Measurements from ENCODE around the gene NEURL3. TPM values are rescaled to one million over a fixed set of nuclear protein-coding genes. Genes with fewer than 3 reads are reported as not detected.
A peak's percentile ranks its signal among the peaks of the same experiment; 100 is the strongest.

The NEURL3 gene
- total and polyA plus RNA-seq, 7 experiments from 2014 or later, result 0.27 to 1.3 (median 0.43) TPM; not detected in 4

- Mint-ChIP-seq H3K27ac (no peak overlapping the region), H3K4me1 (peaks cover 0 to under 1% (median 0%) of the 10 kb centered on the region in 7 donors), H3K36me3 (no peaks in the 10 kb centered on the region), H3K27me3 (peaks cover 0 to 42% (median 8%) of the 10 kb centered on the region in 5 donors), H3K4me3 (no peak overlapping the region), H3K9me3 (no peaks in the 10 kb centered on the region)
- H3K27me3 ChIP-seq (ENCODE audit: control insufficient read depth in 2 of 2, insufficient read depth in 2 of 2, low read length in 2 of 2), result no peaks in the 10 kb centered on the region
- no peaks in the 10 kb centered on the region for H3K9me3 ChIP-seq (ENCODE audit: control insufficient read depth in 2 of 3, low read length in 3 of 3)
- no peak overlapping the region for H3K27ac ChIP-seq (ENCODE audit: low read depth, low read length)
- ChIA-PET CTCF (interaction anchor here (0.7 to 1.5 kb wide), 4 partner anchors 15 to 418 kb away, joined by 3 to 5 read pairs (median 3); no protein-coding TSS in a partner anchor), POLR2A (interaction anchor here (1.3 kb wide), 1 partner anchor 77 kb away, joined by 3 read pairs; no protein-coding TSS in a partner anchor)
- ATAC-seq (no peak), DNase-seq (no peak)
- intact Hi-C loops (cut with micrococcal nuclease), result no loop called here
- H3K4me3 ChIP-seq (ENCODE audit: low read length), result no peak overlapping the region
- H3K36me3 ChIP-seq (ENCODE audit: control insufficient read depth in 2 of 3, insufficient read depth in 3 of 3, low read length in 3 of 3), result no peaks in the 10 kb centered on the region
- no peaks in the 10 kb centered on the region for H3K4me1 ChIP-seq (ENCODE audit: control insufficient read depth in 2 of 2, insufficient read depth in 2 of 2, low read length in 2 of 2)
Measured at GRCh38 chr2:96477458-96477857, 27.7 kb downstream of the NEURL3 start.

GRCh38 chr2:96471772-96472171 is 33.4 kb downstream of the NEURL3 start:
- H3K27me3 ChIP-seq (ENCODE audit: control insufficient read depth in 2 of 2, insufficient read depth in 2 of 2, low read length in 2 of 2), result no peaks in the 10 kb centered on the region
- ChIA-PET POLR2A (no interaction called here), CTCF (interaction anchor here (0.7 kb wide), 1 partner anchor 13 kb away, joined by 4 read pairs; no protein-coding TSS in a partner anchor)
- Mint-ChIP-seq H3K4me1 (peaks cover 3 to 10% (median 5%) of the 10 kb centered on the region in 7 donors), H3K27ac (no peak overlapping the region), H3K27me3 (peaks cover 5 to 22% (median 6%) of the 10 kb centered on the region in 5 donors), H3K36me3 (no peaks in the 10 kb centered on the region), H3K9me3 (no peaks in the 10 kb centered on the region), H3K4me3 (no peak overlapping the region)
- H3K36me3 ChIP-seq (ENCODE audit: control insufficient read depth in 2 of 3, insufficient read depth in 3 of 3, low read length in 3 of 3), result no peaks in the 10 kb centered on the region
- no peak overlapping the region for H3K27ac ChIP-seq (ENCODE audit: low read depth, low read length)
- DNase-seq (no peak), ATAC-seq (no peak)
- no peaks in the 10 kb centered on the region for H3K9me3 ChIP-seq (ENCODE audit: control insufficient read depth in 2 of 3, low read length in 3 of 3)
- H3K4me1 ChIP-seq (ENCODE audit: control insufficient read depth in 2 of 2, insufficient read depth in 2 of 2, low read length in 2 of 2), result peaks cover 0 to 4% of the 10 kb centered on the region in 2 donors
- H3K4me3 ChIP-seq (ENCODE audit: low read length), result no peak overlapping the region
- intact Hi-C loops (cut with micrococcal nuclease), result loop anchor here (2.0 kb wide), 4 partner anchors 29 to 83 kb away; no protein-coding TSS in a partner anchor

GRCh38 chr2:96470636-96471035 is 34.5 kb downstream of the NEURL3 start:
- no peak overlapping the region for H3K27ac ChIP-seq (ENCODE audit: low read depth, low read length)
- H3K27me3 Mint-ChIP-seq, result peaks cover 5 to 12% (median 6%) of the 10 kb centered on the region in 5 donors
- H3K4me1 ChIP-seq (ENCODE audit: control insufficient read depth in 2 of 2, insufficient read depth in 2 of 2, low read length in 2 of 2), result peaks cover 0 to 4% of the 10 kb centered on the region in 2 donors
- H3K4me1 Mint-ChIP-seq, result peaks cover 3 to 10% (median 5%) of the 10 kb centered on the region in 7 donors
- ChIA-PET POLR2A (interaction anchor here (1.0 kb wide), 1 partner anchor 66 kb away, joined by 3 read pairs; the partner anchor contains the start of gene ARID5A), CTCF (interaction anchor here (1.0 kb wide), 1 partner anchor 63 kb away, joined by 3 read pairs; no protein-coding TSS in a partner anchor)
- peak overlapping the region in 6 of 10 donors; percentile 6 to 70 (median 24) for H3K4me3 Mint-ChIP-seq
- H3K36me3 ChIP-seq (ENCODE audit: control insufficient read depth in 2 of 3, insufficient read depth in 3 of 3, low read length in 3 of 3), result no peaks in the 10 kb centered on the region
- H3K9me3 Mint-ChIP-seq, result no peaks in the 10 kb centered on the region
- no peaks in the 10 kb centered on the region for H3K36me3 Mint-ChIP-seq
- H3K27me3 ChIP-seq (ENCODE audit: control insufficient read depth in 2 of 2, insufficient read depth in 2 of 2, low read length in 2 of 2), result no peaks in the 10 kb centered on the region
- no peak overlapping the region for H3K4me3 ChIP-seq (ENCODE audit: low read length)
- DNase-seq, result peak; percentile 9 to 69 (median 32)
- peak; percentile 82 for ATAC-seq
- H3K9me3 ChIP-seq (ENCODE audit: control insufficient read depth in 2 of 3, low read length in 3 of 3), result no peaks in the 10 kb centered on the region
- peak overlapping the region in 1 of 9 donors; percentile 60 for H3K27ac Mint-ChIP-seq
- intact Hi-C loops (cut with micrococcal nuclease), result loop anchor here (1.0 to 2.0 kb wide), 6 partner anchors 30 to 84 kb away; no protein-coding TSS in a partner anchor

GRCh38 chr2:96470109-96470508 is 35.0 kb downstream of the NEURL3 start:
- ATAC-seq (no peak), DNase-seq (no peak)
- H3K36me3 ChIP-seq (ENCODE audit: control insufficient read depth in 2 of 3, insufficient read depth in 3 of 3, low read length in 3 of 3), result no peaks in the 10 kb centered on the region
- intact Hi-C loops (cut with micrococcal nuclease), result loop anchor here (1.0 to 2.0 kb wide), 6 partner anchors 31 to 85 kb away; no protein-coding TSS in a partner anchor
- peaks cover 0 to 4% of the 10 kb centered on the region in 2 donors for H3K4me1 ChIP-seq (ENCODE audit: control insufficient read depth in 2 of 2, insufficient read depth in 2 of 2, low read length in 2 of 2)
- H3K4me3 ChIP-seq (ENCODE audit: low read length), result no peak overlapping the region
- H3K27me3 ChIP-seq (ENCODE audit: control insufficient read depth in 2 of 2, insufficient read depth in 2 of 2, low read length in 2 of 2), result no peaks in the 10 kb centered on the region
- POLR2A ChIA-PET, result interaction anchor here (1.0 kb wide), 1 partner anchor 66 kb away, joined by 3 read pairs; the partner anchor contains the start of gene ARID5A
- Mint-ChIP-seq H3K27ac (no peak overlapping the region), H3K36me3 (no peaks in the 10 kb centered on the region), H3K4me1 (peaks cover 3 to 10% (median 5%) of the 10 kb centered on the region in 7 donors), H3K4me3 (peak overlapping the region in 4 of 10 donors; percentile 9 to 60 (median 26)), H3K27me3 (peaks cover 5 to 10% (median 6%) of the 10 kb centered on the region in 5 donors), H3K9me3 (peaks cover 0 to 2% (median 0%) of the 10 kb centered on the region in 11 donors)
- H3K27ac ChIP-seq (ENCODE audit: low read depth, low read length), result no peak overlapping the region
- H3K9me3 ChIP-seq (ENCODE audit: control insufficient read depth in 2 of 3, low read length in 3 of 3), result no peaks in the 10 kb centered on the region
- CTCF ChIA-PET, result interaction anchor here (0.7 to 1.0 kb wide), 2 partner anchors 63 to 78 kb away, joined by 3 to 4 read pairs; no protein-coding TSS in a partner anchor

GRCh38 chr2:96468904-96469303 is 36.3 kb downstream of the NEURL3 start:
- Mint-ChIP-seq H3K9me3 (peaks cover 0 to 2% (median 0%) of the 10 kb centered on the region in 11 donors), H3K27ac (no peak overlapping the region), H3K4me1 (peaks cover 3 to 10% (median 5%) of the 10 kb centered on the region in 7 donors), H3K4me3 (no peak overlapping the region), H3K36me3 (no peaks in the 10 kb centered on the region), H3K27me3 (peaks cover 5 to 9% (median 6%) of the 10 kb centered on the region in 5 donors)
- Histone ChIP-seq H3K27ac (ENCODE audit: low read depth, low read length) (no peak overlapping the region), H3K27me3 (ENCODE audit: control insufficient read depth in 2 of 2, insufficient read depth in 2 of 2, low read length in 2 of 2) (no peaks in the 10 kb centered on the region), H3K9me3 (ENCODE audit: control insufficient read depth in 2 of 3, low read length in 3 of 3) (no peaks in the 10 kb centered on the region), H3K4me1 (ENCODE audit: control insufficient read depth in 2 of 2, insufficient read depth in 2 of 2, low read length in 2 of 2) (peaks cover 0 to 4% of the 10 kb centered on the region in 2 donors), H3K4me3 (ENCODE audit: low read length) (no peak overlapping the region), H3K36me3 (ENCODE audit: control insufficient read depth in 2 of 3, insufficient read depth in 3 of 3, low read length in 3 of 3) (no peaks in the 10 kb centered on the region)
- DNase-seq (peak in 2 of 9 donors; percentile 14 to 24), ATAC-seq (no peak)
- CTCF ChIA-PET, result no interaction called here
- POLR2A ChIA-PET, result interaction anchor here (0.7 kb wide), 1 partner anchor 1240 kb away, joined by 3 read pairs; no protein-coding TSS in a partner anchor
- intact Hi-C loops (cut with micrococcal nuclease), result no loop called here

GRCh38 chr2:96464651-96465050 is 40.5 kb downstream of the NEURL3 start:
- Mint-ChIP-seq H3K27me3 (peaks cover 0 to 8% (median 0%) of the 10 kb centered on the region in 5 donors), H3K9me3 (peaks cover 0 to 9% (median 4%) of the 10 kb centered on the region in 11 donors), H3K4me3 (no peak overlapping the region), H3K36me3 (peaks cover 0 to 2% (median 0%) of the 10 kb centered on the region in 5 donors), H3K4me1 (peaks cover 0 to 5% (median 0%) of the 10 kb centered on the region in 7 donors), H3K27ac (no peak overlapping the region)
- CTCF ChIA-PET, result no interaction called here
- H3K27ac ChIP-seq (ENCODE audit: low read depth, low read length), result no peak overlapping the region
- no peak for DNase-seq
- intact Hi-C loops (cut with micrococcal nuclease), result no loop called here
- no peaks in the 10 kb centered on the region for H3K36me3 ChIP-seq (ENCODE audit: control insufficient read depth in 2 of 3, insufficient read depth in 3 of 3, low read length in 3 of 3)
- no peaks in the 10 kb centered on the region for H3K4me1 ChIP-seq (ENCODE audit: control insufficient read depth in 2 of 2, insufficient read depth in 2 of 2, low read length in 2 of 2)
- no peaks in the 10 kb centered on the region for H3K9me3 ChIP-seq (ENCODE audit: control insufficient read depth in 2 of 3, low read length in 3 of 3)
- no peaks in the 10 kb centered on the region for H3K27me3 ChIP-seq (ENCODE audit: control insufficient read depth in 2 of 2, insufficient read depth in 2 of 2, low read length in 2 of 2)
- no peak overlapping the region for H3K4me3 ChIP-seq (ENCODE audit: low read length)
- POLR2A ChIA-PET, result interaction anchor here (0.6 to 0.7 kb wide), 2 partner anchors 160 to 361 kb away, joined by 3 read pairs; no protein-coding TSS in a partner anchor
- no peak for ATAC-seq
